PC-3 (cell line): Measurements from ENCODE around the gene EIF5B.

ENCODE experiments used
- EZH2 ChIP-seq: fragments of 300-600 bp; sonication (generic); IDR thresholded peaks from one replicate; pipeline ENCODE4 v1.6.1; 2017; ENCODE audit warnings: antibody characterized with exemption, mild to moderate bottlenecking, low read length; ENCODE audit not compliant: unreplicated experiment
- TF ChIP-seq, protein P1 (sequence below): fragments of 300-600 bp; sonication (generic); conservative IDR thresholded peaks from 2 replicates; pipeline ENCODE4 v1.5.1; 2017; ENCODE audit warnings: antibody characterized with exemption, low read depth, mild to moderate bottlenecking, low read length

DNA sequence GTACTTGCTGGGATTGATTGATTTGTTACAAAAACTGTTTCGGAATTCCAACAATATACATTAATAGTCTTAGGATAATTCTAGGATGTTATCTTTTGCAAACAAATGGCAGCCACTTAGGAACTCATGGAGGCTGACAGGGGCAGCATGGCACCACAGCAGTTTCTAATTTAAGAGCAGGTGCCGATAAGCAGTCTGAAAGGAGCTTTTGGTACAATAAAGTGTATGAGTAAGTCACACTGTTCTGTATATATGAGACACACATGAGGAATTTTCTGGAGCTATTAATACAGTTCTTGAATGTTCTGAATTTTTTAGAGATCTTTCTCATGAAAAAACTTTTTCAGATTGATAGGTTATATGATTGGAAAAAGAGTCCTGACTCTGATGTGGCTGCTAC, 52.2 kb downstream of the EIF5B start:
- TF ChIP-seq, protein P1, sequence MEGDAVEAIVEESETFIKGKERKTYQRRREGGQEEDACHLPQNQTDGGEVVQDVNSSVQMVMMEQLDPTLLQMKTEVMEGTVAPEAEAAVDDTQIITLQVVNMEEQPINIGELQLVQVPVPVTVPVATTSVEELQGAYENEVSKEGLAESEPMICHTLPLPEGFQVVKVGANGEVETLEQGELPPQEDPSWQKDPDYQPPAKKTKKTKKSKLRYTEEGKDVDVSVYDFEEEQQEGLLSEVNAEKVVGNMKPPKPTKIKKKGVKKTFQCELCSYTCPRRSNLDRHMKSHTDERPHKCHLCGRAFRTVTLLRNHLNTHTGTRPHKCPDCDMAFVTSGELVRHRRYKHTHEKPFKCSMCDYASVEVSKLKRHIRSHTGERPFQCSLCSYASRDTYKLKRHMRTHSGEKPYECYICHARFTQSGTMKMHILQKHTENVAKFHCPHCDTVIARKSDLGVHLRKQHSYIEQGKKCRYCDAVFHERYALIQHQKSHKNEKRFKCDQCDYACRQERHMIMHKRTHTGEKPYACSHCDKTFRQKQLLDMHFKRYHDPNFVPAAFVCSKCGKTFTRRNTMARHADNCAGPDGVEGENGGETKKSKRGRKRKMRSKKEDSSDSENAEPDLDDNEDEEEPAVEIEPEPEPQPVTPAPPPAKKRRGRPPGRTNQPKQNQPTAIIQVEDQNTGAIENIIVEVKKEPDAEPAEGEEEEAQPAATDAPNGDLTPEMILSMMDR, result no peak
- no peak for TF ChIP-seq EZH2
